IPS-NIHi7 (cell line): ENCODE measurements around the gene ANKS6.

ENCODE experiments used
- DNase-seq: peaks from one replicate; pipeline ENCODE4 v3.0.0; 2012; ENCODE audit warnings: mixed read lengths; ENCODE audit errors: extremely low spot score

The ANKS6 gene

GRCh38 chr9:98815391-98815951, 19.1 kb upstream of the ANKS6 start:
- DNase-seq, result no peak

- DNase-seq, result no peak
Observed at GRCh38 chr9:98811051-98811650, 14.8 kb upstream of the ANKS6 start.

GRCh38 chr9:98810102-98810842, 13.9 kb upstream of the ANKS6 start:
- no peak for DNase-seq

- no peak for DNase-seq
Observed at GRCh38 chr9:98809311-98810101, 13.2 kb upstream of the ANKS6 start.

- no peak for DNase-seq
Observed at GRCh38 chr9:98808875-98809274, 12.5 kb upstream of the ANKS6 start.

- DNase-seq, result no peak
Observed at GRCh38 chr9:98808411-98808815, 12.1 kb upstream of the ANKS6 start.

- peak; percentile 38 for DNase-seq
Observed at GRCh38 chr9:98807814-98808195, 11.4 kb upstream of the ANKS6 start.

GRCh38 chr9:98807070-98807813, 10.9 kb upstream of the ANKS6 start, which contains the start of gene GALNT12:
GALNT12 (plus strand) TSS chr9:98807670; CDS start chr9:98807699, 29 bp downstream.
- DNase-seq, result peak; percentile 79

GRCh38 chr9:98806394-98807035, 10.2 kb upstream of the ANKS6 start:
- DNase-seq, result no peak

GRCh38 chr9:98805506-98806272, 9.3 kb upstream of the ANKS6 start:
- no peak for DNase-seq

- no peak for DNase-seq
Observed at GRCh38 chr9:98804083-98804482, 7.7 kb upstream of the ANKS6 start.

GRCh38 chr9:98801969-98802371, 5.6 kb upstream of the ANKS6 start:
- no peak for DNase-seq

- DNase-seq, result no peak
Observed at GRCh38 chr9:98801561-98801960, 5.2 kb upstream of the ANKS6 start.

- DNase-seq, result no peak
Observed at GRCh38 chr9:98798254-98798653, 1.9 kb upstream of the ANKS6 start.

GRCh38 chr9:98797491-98797890, 1.1 kb upstream of the ANKS6 start:
- DNase-seq, result no peak

GRCh38 chr9:98795970-98796363, 388 bp downstream of the ANKS6 start:
- DNase-seq, result peak; percentile 52

GRCh38 chr9:98795295-98795955, 930 bp downstream of the ANKS6 start:
- no peak for DNase-seq

- DNase-seq, result no peak
Observed at GRCh38 chr9:98794802-98795201, 1.6 kb downstream of the ANKS6 start.

- no peak for DNase-seq
Observed at GRCh38 chr9:98793031-98793430, 3.3 kb downstream of the ANKS6 start.
